ENCODE measurements around the gene OSBPL1A. TPM values are rescaled to one million over a fixed set of nuclear protein-coding genes. Genes with fewer than 3 reads are reported as not detected.

OSBPL1A gene
- polyA plus RNA-seq, 2 donors = 10.8 to 11.6 TPM

- WGBS, 2 donors = 94 to 95% methylated on average over 4 of the region's 4 CpGs
- H3K27me3 ChIP-seq (ENCODE audit: control insufficient read depth in 1 of 2, insufficient read depth in 2 of 2, low read length in 2 of 2) = no peaks in the 10 kb centered on the region
- H3K4me1 ChIP-seq (ENCODE audit: control insufficient read depth in 2 of 2, insufficient read depth in 2 of 2, low read length in 1 of 2) = no peaks in the 10 kb centered on the region
- no peak overlapping the region for H3K27ac ChIP-seq (ENCODE audit: low read depth in 2 of 2, low read length in 1 of 2)
- H3K4me3 ChIP-seq (ENCODE audit: low read depth in 1 of 2, low read length in 2 of 2) = no peak overlapping the region
- no peaks in the 10 kb centered on the region for H3K9me3 ChIP-seq (ENCODE audit: control insufficient read depth in 2 of 2, insufficient read depth in 1 of 2, low read depth in 1 of 2, low read length in 1 of 2)
- peaks cover 0 to 3% of the 10 kb centered on the region in 2 donors for H3K36me3 ChIP-seq (ENCODE audit: control insufficient read depth in 2 of 2, insufficient read depth in 2 of 2, low read length in 1 of 2)
These were observed 276.9 kb downstream of the OSBPL1A start for GRCh38 chr18:24120676-24121075.

- no peak overlapping the region for H3K4me3 ChIP-seq (ENCODE audit: low read depth in 1 of 2, low read length in 2 of 2)
- H3K27me3 ChIP-seq (ENCODE audit: control insufficient read depth in 1 of 2, insufficient read depth in 2 of 2, low read length in 2 of 2) = no peaks in the 10 kb centered on the region
- peaks cover 0 to 3% of the 10 kb centered on the region in 2 donors for H3K36me3 ChIP-seq (ENCODE audit: control insufficient read depth in 2 of 2, insufficient read depth in 2 of 2, low read length in 1 of 2)
- no peaks in the 10 kb centered on the region for H3K9me3 ChIP-seq (ENCODE audit: control insufficient read depth in 2 of 2, insufficient read depth in 1 of 2, low read depth in 1 of 2, low read length in 1 of 2)
- 55 to 58% methylated on average over 8 of the region's 8 CpGs for WGBS, 2 donors
- no peaks in the 10 kb centered on the region for H3K4me1 ChIP-seq (ENCODE audit: control insufficient read depth in 2 of 2, insufficient read depth in 2 of 2, low read length in 1 of 2)
- H3K27ac ChIP-seq (ENCODE audit: low read depth in 2 of 2, low read length in 1 of 2) = no peak overlapping the region
These were observed 278.7 kb downstream of the OSBPL1A start for GRCh38 chr18:24118750-24119577.

- Histone ChIP-seq H3K4me3 (ENCODE audit: low read depth in 1 of 2, low read length in 2 of 2) (no peak overlapping the region), H3K4me1 (ENCODE audit: control insufficient read depth in 2 of 2, insufficient read depth in 2 of 2, low read length in 1 of 2) (no peaks in the 10 kb centered on the region), H3K36me3 (ENCODE audit: control insufficient read depth in 2 of 2, insufficient read depth in 2 of 2, low read length in 1 of 2) (no peaks in the 10 kb centered on the region), H3K9me3 (ENCODE audit: control insufficient read depth in 2 of 2, insufficient read depth in 1 of 2, low read depth in 1 of 2, low read length in 1 of 2) (no peaks in the 10 kb centered on the region), H3K27ac (ENCODE audit: low read depth in 2 of 2, low read length in 1 of 2) (no peak overlapping the region), H3K27me3 (ENCODE audit: control insufficient read depth in 1 of 2, insufficient read depth in 2 of 2, low read length in 2 of 2) (no peaks in the 10 kb centered on the region)
- WGBS, 2 donors = 64 to 70% methylated on average over 2 of the region's 2 CpGs
These were observed 282.0 kb downstream of the OSBPL1A start for GRCh38 chr18:24115628-24116027.

- Histone ChIP-seq H3K4me3 (ENCODE audit: low read depth in 1 of 2, low read length in 2 of 2) (no peak overlapping the region), H3K36me3 (ENCODE audit: control insufficient read depth in 2 of 2, insufficient read depth in 2 of 2, low read length in 1 of 2) (no peaks in the 10 kb centered on the region), H3K27ac (ENCODE audit: low read depth in 2 of 2, low read length in 1 of 2) (no peak overlapping the region), H3K27me3 (ENCODE audit: control insufficient read depth in 1 of 2, insufficient read depth in 2 of 2, low read length in 2 of 2) (no peaks in the 10 kb centered on the region), H3K9me3 (ENCODE audit: control insufficient read depth in 2 of 2, insufficient read depth in 1 of 2, low read depth in 1 of 2, low read length in 1 of 2) (no peaks in the 10 kb centered on the region), H3K4me1 (ENCODE audit: control insufficient read depth in 2 of 2, insufficient read depth in 2 of 2, low read length in 1 of 2) (no peaks in the 10 kb centered on the region)
- WGBS, 2 donors = 82 to 85% methylated on average over 4 of the region's 4 CpGs
These were observed 282.6 kb downstream of the OSBPL1A start for GRCh38 chr18:24114924-24115549.

- Histone ChIP-seq H3K4me1 (ENCODE audit: control insufficient read depth in 2 of 2, insufficient read depth in 2 of 2, low read length in 1 of 2) (no peaks in the 10 kb centered on the region), H3K27me3 (ENCODE audit: control insufficient read depth in 1 of 2, insufficient read depth in 2 of 2, low read length in 2 of 2) (no peaks in the 10 kb centered on the region), H3K27ac (ENCODE audit: low read depth in 2 of 2, low read length in 1 of 2) (no peak overlapping the region), H3K4me3 (ENCODE audit: low read depth in 1 of 2, low read length in 2 of 2) (no peak overlapping the region), H3K36me3 (ENCODE audit: control insufficient read depth in 2 of 2, insufficient read depth in 2 of 2, low read length in 1 of 2) (no peaks in the 10 kb centered on the region), H3K9me3 (ENCODE audit: control insufficient read depth in 2 of 2, insufficient read depth in 1 of 2, low read depth in 1 of 2, low read length in 1 of 2) (no peaks in the 10 kb centered on the region)
- WGBS, 2 donors = 65 to 66% methylated on average over 15 of the region's 15 CpGs
These were observed 284.6 kb downstream of the OSBPL1A start for GRCh38 chr18:24112874-24113615.

GRCh38 chr18:24112464-24112863 is 285.2 kb downstream of the OSBPL1A start:
- Histone ChIP-seq H3K27ac (ENCODE audit: low read depth in 2 of 2, low read length in 1 of 2) (no peak overlapping the region), H3K9me3 (ENCODE audit: control insufficient read depth in 2 of 2, insufficient read depth in 1 of 2, low read depth in 1 of 2, low read length in 1 of 2) (no peaks in the 10 kb centered on the region), H3K4me1 (ENCODE audit: control insufficient read depth in 2 of 2, insufficient read depth in 2 of 2, low read length in 1 of 2) (no peaks in the 10 kb centered on the region), H3K27me3 (ENCODE audit: control insufficient read depth in 1 of 2, insufficient read depth in 2 of 2, low read length in 2 of 2) (no peaks in the 10 kb centered on the region), H3K4me3 (ENCODE audit: low read depth in 1 of 2, low read length in 2 of 2) (no peak overlapping the region), H3K36me3 (ENCODE audit: control insufficient read depth in 2 of 2, insufficient read depth in 2 of 2, low read length in 1 of 2) (no peaks in the 10 kb centered on the region)
- WGBS, 2 donors = 78 to 91% methylated on average over 4 of the region's 4 CpGs

Other genes starting within 250 kb of the OSBPL1A start
- gene IMPACT, start 28.8 kb upstream of the OSBPL1A start, polyA plus RNA-seq = 1 to 10 TPM; 6.3 to 8.1 TPM
- under 1 TPM in 1 of 2 donors, not detected in 1; 0.01 TPM for gene HRH4, start 62.8 kb upstream of the OSBPL1A start, polyA plus RNA-seq

Data from esophagus (tissue), 2 donors.